Natural killer cell treated with Interleukin-12 subunit alpha and Interleukin-12 subunit beta and Interleukin-15 and Interleukin-18, amount 100 ng/mL, for 72 hours (primary cell): ENCODE results near the gene CLDN14. TPM values are rescaled to one million over a fixed set of nuclear protein-coding genes. Genes with fewer than 3 reads are reported as not detected.

Source experiments
- ATAC-seq, 2 donors: fragments of 150-1000 bp; cut with Tn5 transposase in 1 of 2; sonication (Bioruptor Pico), chemical (Tn5 transposase) in 1 of 2; 2 replicates each; pipeline ENCODE4 v1.10.0; 2021
- DNase-seq: peaks from one replicate; pipeline ENCODE4 v3.0.0; 2022; ENCODE audit warnings: low spot score
- H3K27ac Mint-ChIP-seq, 2 donors: 1 replicate in 1 of 2; 2 replicates in 1 of 2; pipeline ENCODE4 v1.8.0; 2022; ENCODE audit warnings: mixed read lengths in 2 of 2, mild to moderate bottlenecking in 1 of 2, moderate library complexity in 1 of 2
- H3K27me3 Mint-ChIP-seq, 2 donors: 1 replicate in 1 of 2; 2 replicates in 1 of 2; pipeline ENCODE4 v1.8.0; 2022; ENCODE audit warnings: mixed read lengths in 2 of 2
- H3K36me3 Mint-ChIP-seq: one replicate; pipeline ENCODE4 v1.8.0; 2022; ENCODE audit warnings: mixed read lengths
- H3K4me1 Mint-ChIP-seq, 2 donors: 1 replicate in 1 of 2; 2 replicates in 1 of 2; pipeline ENCODE4 v1.8.0; 2022; ENCODE audit warnings: low read depth in 2 of 2, mixed read lengths in 2 of 2, mild to moderate bottlenecking in 1 of 2
- H3K4me3 Mint-ChIP-seq: one replicate; pipeline ENCODE4 v1.8.0; 2022; ENCODE audit warnings: mixed read lengths
- H3K9me3 Mint-ChIP-seq: 2 replicates; pipeline ENCODE4 v1.8.0; 2022; ENCODE audit warnings: mixed read lengths
- total RNA-seq, 2 donors: library from RNA; stranded (reverse); gene quantifications; one replicate each; pipeline ENCODE4 v1.2.3, GENCODE V29; 2022

The CLDN14 gene
- total RNA-seq, 2 donors from 2014 or later = not detected

- DNase-seq (no peak), ATAC-seq (no peak)
- Mint-ChIP-seq H3K27me3 (peaks cover 2 to 7% of the 10 kb centered on the region in 2 donors), H3K9me3 (no peaks in the 10 kb centered on the region), H3K4me1 (no peaks in the 10 kb centered on the region), H3K4me3 (no peak overlapping the region), H3K27ac (no peak overlapping the region), H3K36me3 (no peaks in the 10 kb centered on the region)
These were observed 5.3 kb downstream of the CLDN14 start for GRCh38 chr21:36474591-36474990.

- ATAC-seq (no peak), DNase-seq (no peak)
- H3K36me3 Mint-ChIP-seq = no peaks in the 10 kb centered on the region
- H3K9me3 Mint-ChIP-seq = no peaks in the 10 kb centered on the region
- H3K27ac Mint-ChIP-seq = no peak overlapping the region
- peaks cover 2 to 7% of the 10 kb centered on the region in 2 donors for H3K27me3 Mint-ChIP-seq
- H3K4me3 Mint-ChIP-seq = no peak overlapping the region
- H3K4me1 Mint-ChIP-seq = no peaks in the 10 kb centered on the region
These were observed 6.7 kb downstream of the CLDN14 start for GRCh38 chr21:36473203-36473602.

- Mint-ChIP-seq H3K4me3 (no peak overlapping the region), H3K4me1 (no peaks in the 10 kb centered on the region), H3K27me3 (peaks cover 2 to 7% of the 10 kb centered on the region in 2 donors), H3K27ac (no peak overlapping the region), H3K9me3 (no peaks in the 10 kb centered on the region), H3K36me3 (no peaks in the 10 kb centered on the region)
- DNase-seq (no peak), ATAC-seq (no peak)
These were observed 7.5 kb downstream of the CLDN14 start for GRCh38 chr21:36472377-36472776.

- Mint-ChIP-seq H3K4me3 (no peak overlapping the region), H3K9me3 (no peaks in the 10 kb centered on the region), H3K27me3 (peaks cover 5 to 7% of the 10 kb centered on the region in 2 donors), H3K36me3 (no peaks in the 10 kb centered on the region), H3K4me1 (no peaks in the 10 kb centered on the region), H3K27ac (no peak overlapping the region)
- DNase-seq (no peak), ATAC-seq (no peak)
These were observed 8.6 kb downstream of the CLDN14 start for GRCh38 chr21:36471254-36471723.

- ATAC-seq = no peak
- no peak overlapping the region for H3K4me3 Mint-ChIP-seq
- H3K27ac Mint-ChIP-seq = no peak overlapping the region
- no peak for DNase-seq
- H3K4me1 Mint-ChIP-seq = no peaks in the 10 kb centered on the region
- H3K9me3 Mint-ChIP-seq = no peaks in the 10 kb centered on the region
- H3K27me3 Mint-ChIP-seq = peaks cover 5 to 7% of the 10 kb centered on the region in 2 donors
- H3K36me3 Mint-ChIP-seq = no peaks in the 10 kb centered on the region
These were observed 9.6 kb downstream of the CLDN14 start for GRCh38 chr21:36470294-36470693.

GRCh38 chr21:36466061-36466511 is 13.8 kb downstream of the CLDN14 start:
- no peak for ATAC-seq
- Mint-ChIP-seq H3K4me3 (no peak overlapping the region), H3K27ac (no peak overlapping the region), H3K4me1 (peaks cover 0 to 3% of the 10 kb centered on the region in 2 donors), H3K9me3 (no peaks in the 10 kb centered on the region), H3K36me3 (no peaks in the 10 kb centered on the region), H3K27me3 (peaks cover 0 to 13% of the 10 kb centered on the region in 2 donors)
- no peak for DNase-seq

- Mint-ChIP-seq H3K27ac (no peak overlapping the region), H3K27me3 (peaks cover 0 to 17% of the 10 kb centered on the region in 2 donors), H3K9me3 (no peaks in the 10 kb centered on the region), H3K36me3 (no peaks in the 10 kb centered on the region), H3K4me1 (peaks cover 0 to 3% of the 10 kb centered on the region in 2 donors), H3K4me3 (no peak overlapping the region)
- ATAC-seq (no peak), DNase-seq (no peak)
These were observed 14.4 kb downstream of the CLDN14 start for GRCh38 chr21:36465478-36465877.

- ATAC-seq (no peak), DNase-seq (no peak)
- H3K27me3 Mint-ChIP-seq = peaks cover 0 to 17% of the 10 kb centered on the region in 2 donors
- no peak overlapping the region for H3K27ac Mint-ChIP-seq
- no peaks in the 10 kb centered on the region for H3K9me3 Mint-ChIP-seq
- H3K4me3 Mint-ChIP-seq = no peak overlapping the region
- H3K4me1 Mint-ChIP-seq = peaks cover 0 to 3% of the 10 kb centered on the region in 2 donors
- no peaks in the 10 kb centered on the region for H3K36me3 Mint-ChIP-seq
These were observed 15.3 kb downstream of the CLDN14 start for GRCh38 chr21:36464590-36464989.

- H3K4me1 Mint-ChIP-seq = peaks cover 0 to 3% of the 10 kb centered on the region in 2 donors
- no peaks in the 10 kb centered on the region for H3K36me3 Mint-ChIP-seq
- DNase-seq (no peak), ATAC-seq (no peak)
- H3K4me3 Mint-ChIP-seq = no peak overlapping the region
- H3K27ac Mint-ChIP-seq = no peak overlapping the region
- no peaks in the 10 kb centered on the region for H3K9me3 Mint-ChIP-seq
- H3K27me3 Mint-ChIP-seq = peaks cover 0 to 17% of the 10 kb centered on the region in 2 donors
These were observed 15.9 kb downstream of the CLDN14 start for GRCh38 chr21:36463991-36464390.

GRCh38 chr21:36463204-36463603 is 16.7 kb downstream of the CLDN14 start:
- Mint-ChIP-seq H3K27me3 (peaks cover 0 to 17% of the 10 kb centered on the region in 2 donors), H3K36me3 (no peaks in the 10 kb centered on the region), H3K9me3 (no peaks in the 10 kb centered on the region), H3K4me3 (no peak overlapping the region), H3K27ac (no peak overlapping the region), H3K4me1 (peaks cover 0 to 3% of the 10 kb centered on the region in 2 donors)
- ATAC-seq = no peak
- no peak for DNase-seq

GRCh38 chr21:36461918-36462486 is 17.9 kb downstream of the CLDN14 start:
- no peak overlapping the region for H3K27ac Mint-ChIP-seq
- peaks cover 0 to 3% of the 10 kb centered on the region in 2 donors for H3K4me1 Mint-ChIP-seq
- no peak for DNase-seq
- peaks cover 0 to 13% of the 10 kb centered on the region in 2 donors for H3K27me3 Mint-ChIP-seq
- no peaks in the 10 kb centered on the region for H3K9me3 Mint-ChIP-seq
- no peaks in the 10 kb centered on the region for H3K36me3 Mint-ChIP-seq
- H3K4me3 Mint-ChIP-seq = no peak overlapping the region
- ATAC-seq = no peak

- DNase-seq (no peak), ATAC-seq (no peak)
- Mint-ChIP-seq H3K36me3 (no peaks in the 10 kb centered on the region), H3K27me3 (peaks cover 0 to 13% of the 10 kb centered on the region in 2 donors), H3K4me3 (no peak overlapping the region), H3K27ac (no peak overlapping the region), H3K4me1 (peaks cover 0 to 3% of the 10 kb centered on the region in 2 donors), H3K9me3 (no peaks in the 10 kb centered on the region)
These were observed 18.5 kb downstream of the CLDN14 start for GRCh38 chr21:36461277-36461917.

- H3K4me3 Mint-ChIP-seq = no peak overlapping the region
- H3K36me3 Mint-ChIP-seq = no peaks in the 10 kb centered on the region
- H3K27me3 Mint-ChIP-seq = peaks cover under 1 to 13% of the 10 kb centered on the region in 2 donors
- H3K9me3 Mint-ChIP-seq = no peaks in the 10 kb centered on the region
- ATAC-seq = no peak
- peaks cover 0 to 3% of the 10 kb centered on the region in 2 donors for H3K4me1 Mint-ChIP-seq
- H3K27ac Mint-ChIP-seq = no peak overlapping the region
- DNase-seq = no peak
These were observed 19.1 kb downstream of the CLDN14 start for GRCh38 chr21:36460866-36461265.

GRCh38 chr21:36459098-36459497 is 20.8 kb downstream of the CLDN14 start:
- peaks cover 0 to 2% of the 10 kb centered on the region in 2 donors for H3K4me1 Mint-ChIP-seq
- H3K36me3 Mint-ChIP-seq = no peaks in the 10 kb centered on the region
- ATAC-seq (peak in 1 of 2 donors; percentile 28), DNase-seq (no peak)
- H3K27me3 Mint-ChIP-seq = peaks cover 11 to 13% of the 10 kb centered on the region in 2 donors
- no peak overlapping the region for H3K4me3 Mint-ChIP-seq
- no peaks in the 10 kb centered on the region for H3K9me3 Mint-ChIP-seq
- no peak overlapping the region for H3K27ac Mint-ChIP-seq
